ENCODE data around the gene ARHGAP27. TPM values are rescaled to one million over a fixed set of nuclear protein-coding genes. Genes with fewer than 3 reads are reported as not detected.
A peak's percentile ranks its signal among the peaks of the same experiment; 100 is the strongest.
"Not testable (repeated sequence)": the region's sequence is repeated elsewhere in the genome, so short reads cannot be mapped to it uniquely, and the experiment has no call there.

The ARHGAP27 gene
- total RNA-seq, 2 experiments from 2014 or later, result 55.5 to 56.8 TPM

- H3K4me3 ChIP-seq (ENCODE audit: low read depth, low read length, poor library complexity, severe bottlenecking), result peak overlapping the region; percentile 69
- DNase-seq (ENCODE audit: low spot score); H2AFZ ChIP-seq (ENCODE audit: low read length); intact Hi-C loops (cut with micrococcal nuclease; ENCODE audit: unreplicated experiment); H4K20me1 ChIP-seq (ENCODE audit: insufficient read depth, low read length); POLR2A ChIA-PET; H3K9me2 ChIP-seq (ENCODE audit: insufficient read depth, low read length); H3K9me3 ChIP-seq (ENCODE audit: low read length); CTCF ChIA-PET (ENCODE audit: unreplicated experiment); H3K79me2 ChIP-seq (ENCODE audit: insufficient read depth, low read depth, low read length); H3K36me3 ChIP-seq (ENCODE audit: insufficient read depth, low read length): not testable (repeated sequence)
- H3K27ac ChIP-seq (ENCODE audit: low read depth, low read length, poor library complexity, severe bottlenecking), result peak overlapping the region; percentile 84
- H3K4me1 ChIP-seq (ENCODE audit: insufficient read depth, low read length, poor library complexity, severe bottlenecking), result peaks cover 49% of the 10 kb centered on the region
- peak overlapping the region; percentile 85 for H3K4me2 ChIP-seq (ENCODE audit: low read length)
- BruUV-seq (replicated peaks), result TSS peak; percentile 69
Measured at GRCh38 chr17:45452329-45453224, 19.9 kb upstream of the ARHGAP27 start.

- H3K9me3 ChIP-seq (ENCODE audit: low read length); H3K79me2 ChIP-seq (ENCODE audit: insufficient read depth, low read depth, low read length); POLR2A ChIA-PET; H4K20me1 ChIP-seq (ENCODE audit: insufficient read depth, low read length); CTCF ChIA-PET (ENCODE audit: unreplicated experiment); intact Hi-C loops (cut with micrococcal nuclease; ENCODE audit: unreplicated experiment); H3K36me3 ChIP-seq (ENCODE audit: insufficient read depth, low read length); BruUV-seq (replicated peaks); H2AFZ ChIP-seq (ENCODE audit: low read length); H3K9me2 ChIP-seq (ENCODE audit: insufficient read depth, low read length): not testable (repeated sequence)
- H3K4me1 ChIP-seq (ENCODE audit: insufficient read depth, low read length, poor library complexity, severe bottlenecking), result peaks cover 49% of the 10 kb centered on the region
- H3K4me3 ChIP-seq (ENCODE audit: low read depth, low read length, poor library complexity, severe bottlenecking), result peak overlapping the region; percentile 45
- H3K4me2 ChIP-seq (ENCODE audit: low read length), result peak overlapping the region; percentile 85
- peak overlapping the region; percentile 84 for H3K27ac ChIP-seq (ENCODE audit: low read depth, low read length, poor library complexity, severe bottlenecking)
- peak; percentile 72 for DNase-seq (ENCODE audit: low spot score)
Measured at GRCh38 chr17:45451660-45452059, 19.0 kb upstream of the ARHGAP27 start.

- no TSS peak for BruUV-seq (replicated peaks)
- H3K4me3 ChIP-seq (ENCODE audit: low read depth, low read length, poor library complexity, severe bottlenecking), result no peak overlapping the region
- POLR2A ChIA-PET, result no interaction called here
- H2AFZ ChIP-seq (ENCODE audit: low read length), result no peak overlapping the region
- DNase-seq (ENCODE audit: low spot score), result peak; percentile 50
- H3K79me2 ChIP-seq (ENCODE audit: insufficient read depth, low read depth, low read length), result no peaks in the 10 kb centered on the region
- peak overlapping the region; percentile 84 for H3K27ac ChIP-seq (ENCODE audit: low read depth, low read length, poor library complexity, severe bottlenecking)
- H3K4me2 ChIP-seq (ENCODE audit: low read length), result peak overlapping the region; percentile 85
- H3K9me2 ChIP-seq (ENCODE audit: insufficient read depth, low read length), result no peaks in the 10 kb centered on the region
- H3K36me3 ChIP-seq (ENCODE audit: insufficient read depth, low read length), result peaks cover 7% of the 10 kb centered on the region; the same call in 1 of the 2 replicates
- TF ChIP-seq, protein P1, sequence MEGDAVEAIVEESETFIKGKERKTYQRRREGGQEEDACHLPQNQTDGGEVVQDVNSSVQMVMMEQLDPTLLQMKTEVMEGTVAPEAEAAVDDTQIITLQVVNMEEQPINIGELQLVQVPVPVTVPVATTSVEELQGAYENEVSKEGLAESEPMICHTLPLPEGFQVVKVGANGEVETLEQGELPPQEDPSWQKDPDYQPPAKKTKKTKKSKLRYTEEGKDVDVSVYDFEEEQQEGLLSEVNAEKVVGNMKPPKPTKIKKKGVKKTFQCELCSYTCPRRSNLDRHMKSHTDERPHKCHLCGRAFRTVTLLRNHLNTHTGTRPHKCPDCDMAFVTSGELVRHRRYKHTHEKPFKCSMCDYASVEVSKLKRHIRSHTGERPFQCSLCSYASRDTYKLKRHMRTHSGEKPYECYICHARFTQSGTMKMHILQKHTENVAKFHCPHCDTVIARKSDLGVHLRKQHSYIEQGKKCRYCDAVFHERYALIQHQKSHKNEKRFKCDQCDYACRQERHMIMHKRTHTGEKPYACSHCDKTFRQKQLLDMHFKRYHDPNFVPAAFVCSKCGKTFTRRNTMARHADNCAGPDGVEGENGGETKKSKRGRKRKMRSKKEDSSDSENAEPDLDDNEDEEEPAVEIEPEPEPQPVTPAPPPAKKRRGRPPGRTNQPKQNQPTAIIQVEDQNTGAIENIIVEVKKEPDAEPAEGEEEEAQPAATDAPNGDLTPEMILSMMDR (conservative IDR thresholded peaks at IDR 0.05; ENCODE audit: low read length), result peak; percentile 63
- TF ChIP-seq EZH2phosphoT487 (IDR thresholded peaks at IDR 0.05; ENCODE audit: borderline replicate concordance, low read depth, low read length), result no peak
- CTCF ChIA-PET (ENCODE audit: unreplicated experiment), result no interaction called here
- intact Hi-C loops (cut with micrococcal nuclease; ENCODE audit: unreplicated experiment), result no loop called here
- H4K20me1 ChIP-seq (ENCODE audit: insufficient read depth, low read length), result no peaks in the 10 kb centered on the region
- no peaks in the 10 kb centered on the region for H3K9me3 ChIP-seq (ENCODE audit: low read length)
- peaks cover 49% of the 10 kb centered on the region for H3K4me1 ChIP-seq (ENCODE audit: insufficient read depth, low read length, poor library complexity, severe bottlenecking)
Measured at GRCh38 chr17:45451131-45451530, 18.5 kb upstream of the ARHGAP27 start.

DNA sequence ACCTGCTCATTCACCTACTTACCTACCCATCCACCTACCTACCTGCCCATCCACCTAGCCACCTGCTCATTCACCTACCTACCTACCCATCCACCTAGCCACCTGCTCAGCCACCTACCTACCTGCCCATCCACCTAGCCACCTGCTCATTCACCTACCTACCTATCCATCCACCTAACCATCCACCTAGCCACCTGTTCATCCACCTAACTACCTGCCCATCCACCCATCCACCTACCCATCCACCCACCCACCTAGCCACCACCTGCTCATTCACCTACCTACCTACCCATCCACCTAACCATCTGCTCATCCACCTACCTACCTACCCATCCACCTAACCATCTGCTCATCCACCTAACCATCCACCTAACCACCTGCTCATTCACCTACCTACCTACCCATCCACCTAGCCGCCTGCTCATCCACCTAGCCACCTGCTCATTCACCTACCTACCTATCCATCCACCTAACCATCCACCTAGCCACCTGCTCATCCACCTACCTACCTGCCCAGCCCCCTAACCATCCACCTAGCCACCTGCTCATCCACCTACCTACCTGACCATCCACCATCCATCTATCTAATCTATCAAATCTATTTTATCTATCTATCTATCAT is 17.1 kb upstream of the ARHGAP27 start:
- H3K4me1 ChIP-seq (ENCODE audit: insufficient read depth, low read length, poor library complexity, severe bottlenecking), result peaks cover 49% of the 10 kb centered on the region
- H3K4me3 ChIP-seq (ENCODE audit: low read depth, low read length, poor library complexity, severe bottlenecking); H3K36me3 ChIP-seq (ENCODE audit: insufficient read depth, low read length); BruUV-seq (replicated peaks); H3K9me2 ChIP-seq (ENCODE audit: insufficient read depth, low read length); H3K79me2 ChIP-seq (ENCODE audit: insufficient read depth, low read depth, low read length); CTCF ChIA-PET (ENCODE audit: unreplicated experiment); H3K4me2 ChIP-seq (ENCODE audit: low read length); H3K27ac ChIP-seq (ENCODE audit: low read depth, low read length, poor library complexity, severe bottlenecking); H3K9me3 ChIP-seq (ENCODE audit: low read length); intact Hi-C loops (cut with micrococcal nuclease; ENCODE audit: unreplicated experiment); H4K20me1 ChIP-seq (ENCODE audit: insufficient read depth, low read length); POLR2A ChIA-PET; H2AFZ ChIP-seq (ENCODE audit: low read length); DNase-seq (ENCODE audit: low spot score): not testable (repeated sequence)

- H3K9me2 ChIP-seq (ENCODE audit: insufficient read depth, low read length); DNase-seq (ENCODE audit: low spot score); H3K4me3 ChIP-seq (ENCODE audit: low read depth, low read length, poor library complexity, severe bottlenecking); H3K27ac ChIP-seq (ENCODE audit: low read depth, low read length, poor library complexity, severe bottlenecking); H4K20me1 ChIP-seq (ENCODE audit: insufficient read depth, low read length); H3K79me2 ChIP-seq (ENCODE audit: insufficient read depth, low read depth, low read length); H2AFZ ChIP-seq (ENCODE audit: low read length); BruUV-seq (replicated peaks); H3K4me2 ChIP-seq (ENCODE audit: low read length); intact Hi-C loops (cut with micrococcal nuclease; ENCODE audit: unreplicated experiment); POLR2A ChIA-PET; H3K9me3 ChIP-seq (ENCODE audit: low read length); CTCF ChIA-PET (ENCODE audit: unreplicated experiment); H3K36me3 ChIP-seq (ENCODE audit: insufficient read depth, low read length): not testable (repeated sequence)
- H3K4me1 ChIP-seq (ENCODE audit: insufficient read depth, low read length, poor library complexity, severe bottlenecking), result peaks cover 49% of the 10 kb centered on the region
Measured at GRCh38 chr17:45449260-45449659, 16.6 kb upstream of the ARHGAP27 start.

All from OCI-LY7 (cell line).